RKO (cell line): ENCODE data around the gene CMKLR1.

Experiments
- DNase-seq: peaks from one replicate; pipeline ENCODE4 v3.0.0-alpha.2; 2016; ENCODE audit warnings: low spot score

CMKLR1 gene

GRCh38 chr12:108299980-108300696 lies 39.0 kb downstream of the CMKLR1 start:
- DNase-seq: no peak

GRCh38 chr12:108299516-108299915 lies 39.6 kb downstream of the CMKLR1 start:
- no peak for DNase-seq

- DNase-seq: no peak
Measured at GRCh38 chr12:108298761-108299275, 40.3 kb downstream of the CMKLR1 start.

- DNase-seq: no peak
Measured at GRCh38 chr12:108297895-108298760, 41.0 kb downstream of the CMKLR1 start.

- DNase-seq: no peak
Measured at GRCh38 chr12:108297424-108297823, 41.7 kb downstream of the CMKLR1 start.

GRCh38 chr12:108296945-108297344 lies 42.2 kb downstream of the CMKLR1 start:
- DNase-seq: no peak

GRCh38 chr12:108295641-108296040 lies 43.5 kb downstream of the CMKLR1 start:
- no peak for DNase-seq

- no peak for DNase-seq
Measured at GRCh38 chr12:108289350-108290161, 49.6 kb downstream of the CMKLR1 start.

- DNase-seq: no peak
Measured at GRCh38 chr12:108287227-108287626, 51.9 kb downstream of the CMKLR1 start.

- DNase-seq: no peak
Measured at GRCh38 chr12:108285016-108285415, 54.1 kb downstream of the CMKLR1 start.

GRCh38 chr12:108284163-108284562 lies 54.9 kb downstream of the CMKLR1 start:
- DNase-seq: no peak

- DNase-seq: no peak
Measured at GRCh38 chr12:108282676-108283075, 56.4 kb downstream of the CMKLR1 start.

- no peak for DNase-seq
Measured at GRCh38 chr12:108282160-108282559, 57.0 kb downstream of the CMKLR1 start.

- DNase-seq: no peak
Measured at GRCh38 chr12:108277613-108278012, 61.5 kb downstream of the CMKLR1 start.

GRCh38 chr12:108273217-108273616 lies 65.9 kb downstream of the CMKLR1 start:
- no peak for DNase-seq

- no peak for DNase-seq
Measured at GRCh38 chr12:108271951-108272872, 66.9 kb downstream of the CMKLR1 start.

- no peak for DNase-seq
Measured at GRCh38 chr12:108270849-108271143, 68.3 kb downstream of the CMKLR1 start.

- DNase-seq: no peak
Measured at GRCh38 chr12:108270035-108270848, 68.9 kb downstream of the CMKLR1 start.

- no peak for DNase-seq
Measured at GRCh38 chr12:108269224-108269623, 69.9 kb downstream of the CMKLR1 start.

- no peak for DNase-seq
Measured at GRCh38 chr12:108268397-108268796, 70.7 kb downstream of the CMKLR1 start.
